Fibroblast of lung (primary cell): ENCODE measurements around the gene PRPF4.

Source experiments
- EZH2 ChIP-seq: IDR thresholded peaks from 2 replicates; pipeline ENCODE4 v1.5.1; 2012; ENCODE audit warnings: low read length, control low read depth, mild to moderate bottlenecking; ENCODE audit errors: missing control alignments
- TF ChIP-seq, protein P1 (sequence below), 2 donors: IDR thresholded peaks in 1 of 2; conservative IDR thresholded peaks in 1 of 2; 1 replicate in 1 of 2; 2 replicates in 1 of 2; pipeline ENCODE4 v1.5.1; 2011 to 2012; ENCODE audit warnings: low read length in 2 of 2, control low read depth in 1 of 2, inconsistent platforms in 1 of 2, low read depth in 1 of 2, mild to moderate bottlenecking in 1 of 2

DNA sequence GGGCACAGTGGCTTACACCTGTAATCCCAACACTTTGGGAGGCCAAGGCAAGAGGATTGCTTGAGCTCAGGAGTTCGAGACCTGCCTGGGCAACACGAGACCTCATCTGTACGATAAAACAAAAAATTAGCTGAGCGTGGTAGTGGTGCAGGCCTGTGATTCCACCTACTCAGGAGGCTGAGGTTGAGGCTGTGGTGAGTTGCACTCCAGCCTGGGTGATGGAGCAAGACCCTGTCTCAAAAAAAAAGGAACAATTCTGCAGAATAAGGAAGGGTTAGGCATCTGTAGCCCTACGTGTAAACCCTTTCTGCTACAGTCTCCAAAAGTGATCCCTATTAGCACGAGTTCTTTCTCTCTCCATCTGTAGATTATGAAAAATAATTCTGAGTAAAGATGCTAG, 20.0 kb upstream of the PRPF4 start:
- TF ChIP-seq, protein P1, sequence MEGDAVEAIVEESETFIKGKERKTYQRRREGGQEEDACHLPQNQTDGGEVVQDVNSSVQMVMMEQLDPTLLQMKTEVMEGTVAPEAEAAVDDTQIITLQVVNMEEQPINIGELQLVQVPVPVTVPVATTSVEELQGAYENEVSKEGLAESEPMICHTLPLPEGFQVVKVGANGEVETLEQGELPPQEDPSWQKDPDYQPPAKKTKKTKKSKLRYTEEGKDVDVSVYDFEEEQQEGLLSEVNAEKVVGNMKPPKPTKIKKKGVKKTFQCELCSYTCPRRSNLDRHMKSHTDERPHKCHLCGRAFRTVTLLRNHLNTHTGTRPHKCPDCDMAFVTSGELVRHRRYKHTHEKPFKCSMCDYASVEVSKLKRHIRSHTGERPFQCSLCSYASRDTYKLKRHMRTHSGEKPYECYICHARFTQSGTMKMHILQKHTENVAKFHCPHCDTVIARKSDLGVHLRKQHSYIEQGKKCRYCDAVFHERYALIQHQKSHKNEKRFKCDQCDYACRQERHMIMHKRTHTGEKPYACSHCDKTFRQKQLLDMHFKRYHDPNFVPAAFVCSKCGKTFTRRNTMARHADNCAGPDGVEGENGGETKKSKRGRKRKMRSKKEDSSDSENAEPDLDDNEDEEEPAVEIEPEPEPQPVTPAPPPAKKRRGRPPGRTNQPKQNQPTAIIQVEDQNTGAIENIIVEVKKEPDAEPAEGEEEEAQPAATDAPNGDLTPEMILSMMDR (conservative IDR thresholded peaks at IDR 0.05 in 1 of 2, IDR thresholded peaks at IDR 0.05 in 1 of 2; ENCODE audit: low read depth in 1 of 2, low read length in 2 of 2), result no peak
- TF ChIP-seq EZH2, result no peak
